RWPE1 (cell line): ENCODE data around the gene GNB4.

ENCODE experiments used
- CTCF ChIA-PET: fragments of 350-600 bp; sonication (Branson Sonifier 250); formaldehyde crosslinking; extraction: SDS; loops from one replicate; lab custom pipeline; 2021; lab: Yijun Ruan, JAX
- POLR2A ChIA-PET: fragments of 400-600 bp; formaldehyde crosslinking; extraction: SDS; loops from one replicate; lab custom pipeline; 2020; ENCODE audit warnings: antibody characterized with exemption; ENCODE audit not compliant: low non-redundant PET; lab: Yijun Ruan, JAX
- DNase-seq: peaks from one replicate; pipeline ENCODE4 v3.0.0; 2012; ENCODE audit warnings: low spot score
- H3K27ac ChIP-seq: fragments of 450-650 bp; 2 replicates; pipeline ENCODE4 v1.5.1; 2017
- TF ChIP-seq, protein P1 (sequence below): fragments of 450-650 bp; conservative IDR thresholded peaks from 2 replicates; pipeline ENCODE4 v1.5.1; 2017; ENCODE audit warnings: low read depth, mild to moderate bottlenecking

GNB4 gene

DNA sequence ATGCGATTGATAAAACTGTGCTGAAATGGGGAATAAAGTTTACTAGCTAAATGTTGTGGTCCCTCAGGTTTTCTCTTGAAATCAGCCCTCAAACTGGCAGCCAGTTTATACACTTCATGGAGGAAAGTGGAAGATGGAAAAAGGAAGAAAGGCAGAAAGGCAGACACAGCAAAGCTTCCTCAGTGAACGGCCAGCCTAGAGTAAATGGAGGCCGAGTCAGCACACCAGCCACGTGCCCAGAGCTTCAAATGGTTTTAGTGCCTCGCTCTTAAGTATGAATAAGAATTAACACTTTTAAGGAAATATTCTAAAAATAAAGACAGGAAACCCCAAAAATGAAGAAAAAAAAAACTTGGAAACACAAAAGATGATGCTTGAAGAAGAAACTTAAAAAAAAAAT, 48.3 kb downstream of the GNB4 start:
- no peak overlapping the region for H3K27ac ChIP-seq
- no peak for DNase-seq
- ChIA-PET POLR2A (no interaction called here), CTCF (interaction anchor here (0.6 kb wide), 1 partner anchor 1399 kb away, joined by 4 read pairs; no protein-coding TSS in a partner anchor)
- TF ChIP-seq, protein P1, sequence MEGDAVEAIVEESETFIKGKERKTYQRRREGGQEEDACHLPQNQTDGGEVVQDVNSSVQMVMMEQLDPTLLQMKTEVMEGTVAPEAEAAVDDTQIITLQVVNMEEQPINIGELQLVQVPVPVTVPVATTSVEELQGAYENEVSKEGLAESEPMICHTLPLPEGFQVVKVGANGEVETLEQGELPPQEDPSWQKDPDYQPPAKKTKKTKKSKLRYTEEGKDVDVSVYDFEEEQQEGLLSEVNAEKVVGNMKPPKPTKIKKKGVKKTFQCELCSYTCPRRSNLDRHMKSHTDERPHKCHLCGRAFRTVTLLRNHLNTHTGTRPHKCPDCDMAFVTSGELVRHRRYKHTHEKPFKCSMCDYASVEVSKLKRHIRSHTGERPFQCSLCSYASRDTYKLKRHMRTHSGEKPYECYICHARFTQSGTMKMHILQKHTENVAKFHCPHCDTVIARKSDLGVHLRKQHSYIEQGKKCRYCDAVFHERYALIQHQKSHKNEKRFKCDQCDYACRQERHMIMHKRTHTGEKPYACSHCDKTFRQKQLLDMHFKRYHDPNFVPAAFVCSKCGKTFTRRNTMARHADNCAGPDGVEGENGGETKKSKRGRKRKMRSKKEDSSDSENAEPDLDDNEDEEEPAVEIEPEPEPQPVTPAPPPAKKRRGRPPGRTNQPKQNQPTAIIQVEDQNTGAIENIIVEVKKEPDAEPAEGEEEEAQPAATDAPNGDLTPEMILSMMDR = no peak

- no peak for DNase-seq
- H3K27ac ChIP-seq = no peak overlapping the region
- TF ChIP-seq, protein P1 = no peak
- CTCF ChIA-PET = no interaction called here
- POLR2A ChIA-PET = no interaction called here
Observed at GRCh38 chr3:179401561-179401960, 49.7 kb downstream of the GNB4 start.

GRCh38 chr3:179398574-179399231, 52.6 kb downstream of the GNB4 start:
- no peak for DNase-seq
- TF ChIP-seq, protein P1 = no peak
- no peak overlapping the region for H3K27ac ChIP-seq
- POLR2A ChIA-PET = no interaction called here
- CTCF ChIA-PET = no interaction called here

- POLR2A ChIA-PET = no interaction called here
- CTCF ChIA-PET = no interaction called here
- DNase-seq = no peak
Observed at GRCh38 chr3:179391906-179392305, 59.4 kb downstream of the GNB4 start.

GRCh38 chr3:179376474-179376873, 74.8 kb downstream of the GNB4 start:
- CTCF ChIA-PET = interaction anchor here (0.7 kb wide), 1 partner anchor 15 kb away, joined by 3 read pairs; no protein-coding TSS in a partner anchor
- POLR2A ChIA-PET = no interaction called here
- DNase-seq = no peak
- no peak overlapping the region for H3K27ac ChIP-seq
- TF ChIP-seq, protein P1 = no peak

More at GRCh38 chr3:179391906-179392305, 59.4 kb downstream of the GNB4 start:
- no peak overlapping the region for H3K27ac ChIP-seq
- TF ChIP-seq, protein P1 = no peak

DNA sequence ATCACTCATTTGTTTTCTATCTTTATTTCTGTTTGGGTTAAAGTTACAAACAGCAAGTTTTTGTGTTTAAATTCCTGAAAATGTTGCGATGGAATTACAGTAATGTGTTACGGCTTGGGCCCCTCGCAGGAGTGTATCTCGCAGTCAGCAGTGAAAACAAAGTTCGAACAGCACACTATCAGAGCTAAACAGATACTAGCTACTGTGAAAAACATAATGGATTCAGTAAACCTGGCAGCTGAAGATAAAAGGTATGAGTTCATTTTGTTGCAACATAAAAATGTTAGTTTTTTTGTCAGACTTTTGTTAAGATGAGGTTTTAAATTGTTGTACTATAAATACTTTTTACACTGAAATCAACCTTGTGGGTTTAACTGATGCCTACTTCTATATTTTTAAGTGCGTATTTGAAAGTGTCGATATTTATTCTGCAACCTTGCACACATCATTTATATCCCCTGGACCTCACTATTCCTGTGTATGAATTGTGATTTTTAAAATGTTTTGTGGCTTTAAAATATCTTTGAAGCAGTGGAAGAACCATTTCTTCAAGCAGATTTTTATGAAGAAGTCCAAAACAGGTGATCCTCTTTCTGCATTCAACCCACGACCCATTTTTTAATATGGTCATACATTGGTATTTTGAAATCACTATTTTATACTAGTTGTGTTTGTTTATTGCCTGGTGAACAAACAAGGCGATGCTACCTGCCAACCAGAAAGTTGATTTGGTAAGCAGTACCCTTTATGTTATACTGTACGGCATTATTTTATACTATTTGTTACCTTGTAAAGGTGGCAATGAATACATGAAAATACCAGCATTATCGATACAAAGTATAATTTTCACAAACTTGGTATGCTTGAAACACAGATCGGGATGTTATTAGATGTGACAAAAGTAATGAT, 75.9 kb downstream of the GNB4 start:
- ChIA-PET CTCF (no interaction called here), POLR2A (no interaction called here)
- H3K27ac ChIP-seq = no peak overlapping the region
- no peak for DNase-seq
- TF ChIP-seq, protein P1 = no peak
